Measurements from ENCODE around the gene MCTP1.

- TF ChIP-seq CTCF (IDR thresholded peaks at IDR 0.05) (no peak), ZFX (IDR thresholded peaks at IDR 0.05; ENCODE audit: borderline replicate concordance) (no peak)
These were observed 443.1 kb downstream of the MCTP1 start for GRCh38 chr5:94841598-94842322.
